DMS53 treated with DMSO at 0.1 percent for 48 hours (cell line): ENCODE data around the gene GATB.

Experiments used
- DNase-seq: peaks from one replicate; lab custom pipeline; 2025; ENCODE audit not compliant: unreplicated experiment; lab: John Stamatoyannopoulos, UW

The GATB gene

DNA sequence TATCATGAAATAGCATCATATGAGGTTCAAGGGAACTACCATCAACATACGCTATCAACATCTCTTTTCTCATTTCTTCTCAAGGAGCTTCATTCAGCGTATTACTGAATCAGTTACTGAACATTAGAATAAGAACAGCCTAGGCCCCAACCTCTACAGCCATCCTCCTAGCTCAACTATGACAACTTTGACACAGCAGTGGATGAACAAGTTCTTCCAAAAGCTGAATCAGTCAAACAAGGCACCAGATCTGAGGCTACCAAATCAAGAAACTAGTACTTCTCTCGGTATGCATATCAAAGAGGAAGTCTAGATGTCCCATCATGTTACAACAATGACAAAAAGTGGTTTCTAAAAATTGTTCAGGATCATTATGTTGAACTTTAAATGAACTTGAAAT, 57.4 kb downstream of the GATB start:
- no peak for DNase-seq

GRCh38 chr4:151702256-151702655, 58.6 kb downstream of the GATB start:
- no peak for DNase-seq

DNA sequence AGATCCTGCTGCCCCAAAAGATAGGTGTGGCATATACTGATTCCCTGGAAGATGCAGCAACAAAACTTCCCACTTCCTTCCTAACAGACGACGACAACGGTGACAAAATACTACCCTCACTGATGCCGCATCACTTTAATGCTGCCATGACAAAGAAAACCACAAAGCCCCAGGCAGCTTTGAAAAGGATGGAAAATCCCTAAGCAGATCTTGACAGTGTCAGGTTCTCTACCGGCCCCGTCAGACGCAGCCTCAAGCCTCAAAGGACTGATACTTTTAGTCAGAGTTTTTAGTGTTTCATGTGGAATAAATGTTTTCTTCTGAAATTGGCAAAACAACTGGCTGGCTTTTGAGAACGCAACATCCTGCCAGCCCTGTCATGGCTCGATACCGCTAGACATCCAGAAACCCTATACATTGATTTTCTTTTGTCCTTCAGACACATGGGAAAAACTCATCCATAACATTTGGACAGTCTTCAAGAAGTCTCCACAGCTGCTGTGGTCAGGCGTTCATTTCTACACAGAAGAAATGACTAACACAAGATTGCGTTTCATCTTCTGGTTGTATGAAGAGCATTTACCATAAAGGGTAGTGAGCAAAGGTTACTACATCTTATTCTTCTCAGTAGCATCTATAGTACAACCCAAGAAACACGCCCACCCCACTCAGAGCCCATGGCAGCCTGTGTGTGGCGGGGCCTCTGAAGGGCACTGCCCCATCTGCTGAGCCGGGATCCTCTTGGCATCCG, 60.1 kb downstream of the GATB start:
- DNase-seq: no peak

- no peak for DNase-seq
These were observed 62.6 kb downstream of the GATB start for GRCh38 chr4:151698213-151698612.

- no peak for DNase-seq
These were observed 65.7 kb downstream of the GATB start for GRCh38 chr4:151694961-151695720.

DNA sequence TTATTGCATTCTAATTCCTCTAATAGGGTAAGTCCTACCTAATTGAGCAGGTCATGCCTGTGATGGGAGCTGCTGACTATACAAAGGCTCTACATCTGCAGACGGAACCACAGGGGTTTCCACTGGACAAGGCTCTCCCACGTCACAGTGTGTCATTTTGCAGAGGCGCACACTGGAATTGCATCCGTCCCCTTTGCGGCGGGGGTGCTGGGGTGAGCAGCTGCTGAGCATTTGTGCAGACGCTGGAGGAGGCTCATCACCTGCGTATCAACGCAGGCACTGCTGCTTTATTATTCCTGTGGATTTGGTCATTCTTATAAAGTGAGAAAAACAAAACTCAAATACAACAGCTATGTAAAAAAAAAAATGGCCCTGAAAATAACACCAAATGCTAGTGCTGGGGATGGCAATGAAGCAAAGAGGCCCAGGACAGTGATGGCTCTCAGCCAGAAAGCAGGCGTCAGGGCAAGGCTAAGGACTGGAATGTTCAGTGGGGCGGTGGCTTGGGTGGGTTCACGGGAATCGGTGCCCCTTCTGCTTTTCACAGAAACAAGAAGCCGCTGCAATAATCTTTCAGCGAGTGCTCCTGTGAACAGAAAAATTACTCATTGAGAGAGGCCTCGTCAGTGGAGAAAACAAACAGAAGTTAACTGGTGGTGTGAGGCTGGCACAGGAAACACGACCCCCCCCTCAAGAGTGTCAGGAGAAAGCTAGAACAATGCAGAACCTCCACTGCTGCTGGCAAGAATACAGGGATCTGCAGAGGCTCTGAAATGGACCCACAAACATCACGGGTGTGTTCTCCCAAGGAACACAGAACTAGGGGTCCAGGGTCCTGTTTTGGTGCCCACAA, 67.8 kb downstream of the GATB start:
- no peak for DNase-seq

GRCh38 chr4:151692443-151692782, 68.4 kb downstream of the GATB start:
- no peak for DNase-seq

- no peak for DNase-seq
These were observed 69.0 kb downstream of the GATB start for GRCh38 chr4:151691639-151692442.

DNA sequence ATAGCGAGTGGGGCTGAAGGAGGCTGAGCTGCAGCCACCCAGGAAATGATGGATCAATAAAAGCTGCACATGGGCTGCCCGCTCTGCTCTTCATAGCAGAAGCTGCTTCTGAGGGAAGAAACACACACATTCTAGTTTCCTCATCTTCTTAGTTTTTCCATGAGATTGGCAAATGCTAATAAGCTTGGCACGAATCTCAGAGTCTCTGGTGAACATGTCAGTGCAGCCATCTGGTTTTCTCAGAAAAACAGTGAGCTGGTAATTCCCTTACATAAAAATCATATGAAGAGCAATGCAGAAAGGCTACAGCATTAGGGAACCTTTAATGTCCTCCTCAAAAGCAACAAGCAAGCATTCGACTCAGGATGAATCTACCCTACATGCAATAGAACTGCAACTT, 69.9 kb downstream of the GATB start:
- no peak for DNase-seq

GRCh38 chr4:151690164-151690870, 70.5 kb downstream of the GATB start:
- DNase-seq: no peak

GRCh38 chr4:151689211-151689991, 71.4 kb downstream of the GATB start:
- DNase-seq: no peak

- DNase-seq: no peak
These were observed 72.1 kb downstream of the GATB start for GRCh38 chr4:151688785-151689043.

DNA sequence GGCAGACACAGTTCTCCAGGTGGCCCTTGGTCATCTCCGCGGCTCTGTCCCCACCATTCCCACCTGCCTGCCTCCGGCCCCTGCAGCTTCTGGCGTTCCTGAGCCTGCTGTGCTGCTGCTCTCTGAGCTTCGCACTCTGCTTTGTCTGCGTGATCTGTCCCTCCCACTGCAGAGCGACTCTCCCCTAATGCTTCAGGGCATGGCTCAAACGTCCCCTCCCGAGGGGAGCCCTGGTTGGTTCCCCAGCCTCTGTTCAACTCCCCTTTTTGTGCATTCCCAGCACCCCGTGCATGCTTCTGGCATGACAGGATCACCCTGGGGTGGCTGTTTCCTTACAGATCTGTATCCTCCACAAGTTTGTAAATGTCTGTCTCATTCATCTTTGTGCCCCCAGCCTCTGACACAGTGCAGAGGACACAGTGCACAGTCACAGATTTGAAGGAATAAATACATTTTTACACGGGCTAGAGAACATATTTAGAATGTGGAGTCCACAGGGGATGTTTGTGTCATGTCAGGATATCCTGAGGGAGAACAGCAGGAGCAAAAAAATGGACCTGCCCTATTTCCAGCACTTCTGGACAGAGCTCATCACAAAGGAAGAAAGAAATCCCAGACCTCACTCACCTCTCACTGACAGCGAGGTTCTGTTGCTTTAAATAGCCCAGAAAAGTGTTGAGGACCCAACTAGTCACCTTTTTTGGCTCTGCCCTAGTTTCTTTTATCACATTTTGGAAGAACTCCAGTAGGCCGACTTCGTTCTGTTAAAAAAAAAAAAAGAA, 72.6 kb downstream of the GATB start:
- no peak for DNase-seq

GRCh38 chr4:151687021-151687640, 73.7 kb downstream of the GATB start:
- DNase-seq: no peak

DNA sequence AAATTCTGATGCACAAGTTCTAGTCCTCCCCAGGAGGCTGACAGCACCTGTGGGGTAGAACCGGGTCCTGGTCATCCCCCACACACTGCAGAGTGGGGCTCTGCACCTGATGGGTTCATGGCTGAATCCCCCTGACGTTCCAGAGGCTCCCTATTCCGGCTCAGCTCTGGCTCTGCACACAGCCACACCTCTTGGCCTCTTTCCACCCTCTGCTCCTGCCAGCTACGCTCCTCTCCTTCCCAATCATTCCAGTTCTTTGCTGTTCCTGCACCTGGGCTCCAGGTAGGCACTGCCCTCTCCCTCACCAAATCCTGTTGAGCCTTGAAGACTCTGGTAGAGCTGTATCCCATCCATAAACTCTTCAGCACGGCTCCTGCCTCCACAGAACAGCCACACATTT, 75.5 kb downstream of the GATB start:
- no peak for DNase-seq

GRCh38 chr4:151681085-151681484, 79.7 kb downstream of the GATB start:
- no peak for DNase-seq

DNA sequence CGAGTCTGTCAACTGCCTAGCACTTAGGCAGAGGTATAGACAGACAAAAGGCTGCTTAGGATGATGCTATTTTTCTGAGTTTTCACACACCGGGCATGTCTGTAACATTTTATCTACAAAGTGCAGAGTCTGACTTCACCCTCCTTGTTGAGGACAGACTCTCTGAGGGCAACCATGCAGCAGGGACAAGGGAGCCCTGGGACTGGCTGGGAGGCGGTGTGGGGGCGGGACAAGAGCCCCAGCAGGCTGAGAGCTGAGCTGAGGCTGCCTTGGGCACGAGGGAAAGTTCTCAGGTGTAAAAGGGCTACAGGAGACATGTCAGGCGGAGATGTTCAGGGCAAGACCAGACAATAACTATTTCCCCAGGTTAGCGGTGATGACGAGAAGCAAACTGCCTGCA, 81.6 kb downstream of the GATB start:
- DNase-seq: no peak

GRCh38 chr4:151678048-151678872, 82.5 kb downstream of the GATB start:
- DNase-seq: no peak
